Measurements from ENCODE around the gene ZFP62.
"Not testable (repeated sequence)": the region's sequence is repeated elsewhere in the genome, so short reads cannot be mapped to it uniquely, and the experiment has no call there.

The ZFP62 gene

GRCh38 chr5:180829726-180830125, 31.4 kb downstream of the ZFP62 start:
- TF ChIP-seq EZH2 (IDR thresholded peaks at IDR 0.05) = no peak
- TF ChIP-seq POLR2AphosphoS5 (IDR thresholded peaks at IDR 0.05; ENCODE audit: borderline replicate concordance, low read depth, low read length) = no peak
- TF ChIP-seq FOXP2 (optimal IDR thresholded peaks at IDR 0.05; ENCODE audit: control extremely low read depth, extremely low read length, insufficient read depth) = no peak
- H3K27ac ChIP-seq = no peak overlapping the region
- H3K9me3 ChIP-seq (ENCODE audit: low read depth, low read length) = no peaks in the 10 kb centered on the region
- H3K9ac ChIP-seq (ENCODE audit: insufficient read length) = no peak overlapping the region
- H3K36me3 ChIP-seq (ENCODE audit: insufficient read depth, low read length) = no peaks in the 10 kb centered on the region
- H3K4me3 ChIP-seq = no peak overlapping the region
- DNase-seq (ENCODE audit: low read depth, low spot score) = no peak

GRCh38 chr5:180828756-180829531, 32.1 kb downstream of the ZFP62 start:
- not testable (repeated sequence) for H3K9ac ChIP-seq (ENCODE audit: insufficient read length); H3K4me3 ChIP-seq; H3K9me3 ChIP-seq (ENCODE audit: low read depth, low read length); DNase-seq (ENCODE audit: low read depth, low spot score); H3K36me3 ChIP-seq (ENCODE audit: insufficient read depth, low read length); H3K27ac ChIP-seq

GRCh38 chr5:180827374-180827773, 33.7 kb downstream of the ZFP62 start:
- not testable (repeated sequence) for H3K4me3 ChIP-seq; H3K9ac ChIP-seq (ENCODE audit: insufficient read length); H3K9me3 ChIP-seq (ENCODE audit: low read depth, low read length); H3K36me3 ChIP-seq (ENCODE audit: insufficient read depth, low read length); H3K27ac ChIP-seq; DNase-seq (ENCODE audit: low read depth, low spot score)

- no peak overlapping the region for H3K9ac ChIP-seq (ENCODE audit: insufficient read length)
- no peaks in the 10 kb centered on the region for H3K9me3 ChIP-seq (ENCODE audit: low read depth, low read length)
- no peak for DNase-seq (ENCODE audit: low read depth, low spot score)
- no peak overlapping the region for H3K27ac ChIP-seq
- TF ChIP-seq EZH2 (IDR thresholded peaks at IDR 0.05) = no peak
- no peak for TF ChIP-seq FOXP2 (optimal IDR thresholded peaks at IDR 0.05; ENCODE audit: control extremely low read depth, extremely low read length, insufficient read depth)
- no peak for TF ChIP-seq POLR2AphosphoS5 (IDR thresholded peaks at IDR 0.05; ENCODE audit: borderline replicate concordance, low read depth, low read length)
- no peak overlapping the region for H3K4me3 ChIP-seq
- H3K36me3 ChIP-seq (ENCODE audit: insufficient read depth, low read length) = no peaks in the 10 kb centered on the region
Observed at GRCh38 chr5:180825768-180826525, 35.1 kb downstream of the ZFP62 start.

- Histone ChIP-seq H3K9ac (ENCODE audit: insufficient read length) (no peak overlapping the region), H3K27ac (no peak overlapping the region), H3K4me3 (no peak overlapping the region), H3K36me3 (ENCODE audit: insufficient read depth, low read length) (no peaks in the 10 kb centered on the region), H3K9me3 (ENCODE audit: low read depth, low read length) (no peaks in the 10 kb centered on the region)
- TF ChIP-seq POLR2AphosphoS5 (IDR thresholded peaks at IDR 0.05; ENCODE audit: borderline replicate concordance, low read depth, low read length) (no peak), FOXP2 (optimal IDR thresholded peaks at IDR 0.05; ENCODE audit: control extremely low read depth, extremely low read length, insufficient read depth) (no peak), EZH2 (IDR thresholded peaks at IDR 0.05) (no peak)
- DNase-seq (ENCODE audit: low read depth, low spot score) = no peak
Observed at GRCh38 chr5:180824630-180825476, 36.2 kb downstream of the ZFP62 start.

GRCh38 chr5:180823940-180824629, 37.0 kb downstream of the ZFP62 start:
- Histone ChIP-seq H3K4me3 (no peak overlapping the region), H3K27ac (no peak overlapping the region), H3K9ac (ENCODE audit: insufficient read length) (no peak overlapping the region), H3K36me3 (ENCODE audit: insufficient read depth, low read length) (no peaks in the 10 kb centered on the region), H3K9me3 (ENCODE audit: low read depth, low read length) (no peaks in the 10 kb centered on the region)
- TF ChIP-seq EZH2 (IDR thresholded peaks at IDR 0.05) (no peak), FOXP2 (optimal IDR thresholded peaks at IDR 0.05; ENCODE audit: control extremely low read depth, extremely low read length, insufficient read depth) (no peak), POLR2AphosphoS5 (IDR thresholded peaks at IDR 0.05; ENCODE audit: borderline replicate concordance, low read depth, low read length) (no peak)
- no peak for DNase-seq (ENCODE audit: low read depth, low spot score)

- Histone ChIP-seq H3K27ac (no peak overlapping the region), H3K4me3 (no peak overlapping the region), H3K9me3 (ENCODE audit: low read depth, low read length) (no peaks in the 10 kb centered on the region), H3K36me3 (ENCODE audit: insufficient read depth, low read length) (no peaks in the 10 kb centered on the region), H3K9ac (ENCODE audit: insufficient read length) (no peak overlapping the region)
- TF ChIP-seq EZH2 (IDR thresholded peaks at IDR 0.05) = no peak
- no peak for TF ChIP-seq FOXP2 (optimal IDR thresholded peaks at IDR 0.05; ENCODE audit: control extremely low read depth, extremely low read length, insufficient read depth)
- no peak for TF ChIP-seq POLR2AphosphoS5 (IDR thresholded peaks at IDR 0.05; ENCODE audit: borderline replicate concordance, low read depth, low read length)
- DNase-seq (ENCODE audit: low read depth, low spot score) = no peak
Observed at GRCh38 chr5:180823346-180823745, 37.7 kb downstream of the ZFP62 start.

GRCh38 chr5:180821538-180821937, 39.5 kb downstream of the ZFP62 start:
- Histone ChIP-seq H3K9me3 (ENCODE audit: low read depth, low read length) (no peaks in the 10 kb centered on the region), H3K36me3 (ENCODE audit: insufficient read depth, low read length) (no peaks in the 10 kb centered on the region), H3K4me3 (no peak overlapping the region), H3K27ac (no peak overlapping the region), H3K9ac (ENCODE audit: insufficient read length) (no peak overlapping the region)
- TF ChIP-seq FOXP2 (optimal IDR thresholded peaks at IDR 0.05; ENCODE audit: control extremely low read depth, extremely low read length, insufficient read depth) (no peak), POLR2AphosphoS5 (IDR thresholded peaks at IDR 0.05; ENCODE audit: borderline replicate concordance, low read depth, low read length) (no peak), EZH2 (IDR thresholded peaks at IDR 0.05) (no peak)
- no peak for DNase-seq (ENCODE audit: low read depth, low spot score)

All from SK-N-MC (cell line).